Measurements from ENCODE around the gene CRCP. TPM values are rescaled to one million over a fixed set of nuclear protein-coding genes. Genes with fewer than 3 reads are reported as not detected.
"Not testable (repeated sequence)": the region's sequence is repeated elsewhere in the genome, so short reads cannot be mapped to it uniquely, and the experiment has no call there.

Gene CRCP
- 10 to 100 TPM; 27.7 to 39.9 (median 34.9) TPM for polyA plus RNA-seq (ENCODE audit: insufficient read depth in 1 of 5, insufficient read length in 5 of 5, low replicate concordance in 1 of 5)
- long read RNA-seq, donor 1, transcript CRCP-203 (6 exons, 3,009 nt), result major isoform, 29 of 41 reads
- long read RNA-seq, donor 1, partial matches to known transcripts, result 5 of 41 reads
- long read RNA-seq, donor 1, other reads (novel, unspliced or antisense), result 0 of 41 reads
- long read RNA-seq, donor 2, transcript CRCP-203 (6 exons, 3,009 nt), result major isoform, 12 of 13 reads
- long read RNA-seq, donor 2, partial matches to known transcripts, result 0 of 13 reads
- long read RNA-seq, donor 2, other reads (novel, unspliced or antisense), result 0 of 13 reads
- long read RNA-seq, donor 3, transcript CRCP-203 (6 exons, 3,009 nt), result major isoform, 6 of 10 reads
- long read RNA-seq, donor 3, partial matches to known transcripts, result 0 of 10 reads
- long read RNA-seq, donor 3, other reads (novel, unspliced or antisense), result 0 of 10 reads
- long read RNA-seq, donor 4, transcript CRCP-203 (6 exons, 3,009 nt), result major isoform, 14 of 19 reads
- long read RNA-seq, donor 4, partial matches to known transcripts, result 0 of 19 reads
- long read RNA-seq, donor 4, other reads (novel, unspliced or antisense), result 0 of 19 reads
- long read RNA-seq, donor 5, transcript CRCP-203 (6 exons, 3,009 nt), result major isoform, 30 of 34 reads
- long read RNA-seq, donor 5, partial matches to known transcripts, result 0 of 34 reads
- long read RNA-seq, donor 5, other reads (novel, unspliced or antisense), result 0 of 34 reads
- long read RNA-seq, donor 6, transcript CRCP-203 (6 exons, 3,009 nt), result major isoform, 14 of 20 reads
- long read RNA-seq, donor 6, partial matches to known transcripts, result 0 of 20 reads
- long read RNA-seq, donor 6, other reads (novel, unspliced or antisense), result 0 of 20 reads
- long read RNA-seq, donor 7, transcript CRCP-203 (6 exons, 3,009 nt), result major isoform, 15 of 17 reads
- long read RNA-seq, donor 7, partial matches to known transcripts, result 0 of 17 reads
- long read RNA-seq, donor 7, other reads (novel, unspliced or antisense), result 0 of 17 reads
- long read RNA-seq, donor 8, partial matches to known transcripts, result 0 of 4 reads
- long read RNA-seq, donor 8, other reads (novel, unspliced or antisense), result 0 of 4 reads

- DNase-seq, result peak; percentile 72 to 78
Observed at GRCh38 chr7:66114743-66115649, at the start of gene CRCP. TSS of gene CRCP (plus strand) at chr7:66114847. CDS start at chr7:66114963, 116 bp downstream.

GRCh38 chr7:66069732-66070131, 44.9 kb upstream of the CRCP start:
- no peak for DNase-seq

- DNase-seq, result no peak
Observed at GRCh38 chr7:66070222-66070621, 44.4 kb upstream of the CRCP start.

- not testable (repeated sequence) for DNase-seq
Observed at GRCh38 chr7:66072208-66072607, 42.4 kb upstream of the CRCP start.

- peak; percentile 91 to 92 for DNase-seq
Observed at GRCh38 chr7:66075590-66076461, 38.8 kb upstream of the CRCP start, which contains the start of gene ASL. TSS of gene ASL (plus strand) at chr7:66075819. CDS start at chr7:66076082, 263 bp downstream.

- DNase-seq, result no peak
Observed at GRCh38 chr7:66076462-66077329, 38.0 kb upstream of the CRCP start.

GRCh38 chr7:66078067-66078466, 36.6 kb upstream of the CRCP start:
- DNase-seq, result no peak

- no peak for DNase-seq
Observed at GRCh38 chr7:66082083-66082482, 32.6 kb upstream of the CRCP start.

- no peak for DNase-seq
Observed at GRCh38 chr7:66082886-66083415, 31.7 kb upstream of the CRCP start.

- DNase-seq, result no peak
Observed at GRCh38 chr7:66083677-66084076, 31.0 kb upstream of the CRCP start.

GRCh38 chr7:66088861-66089838, 25.5 kb upstream of the CRCP start:
- DNase-seq, result no peak

GRCh38 chr7:66092654-66093053, 22.0 kb upstream of the CRCP start:
- no peak for DNase-seq

GRCh38 chr7:66095010-66095409, 19.6 kb upstream of the CRCP start:
- DNase-seq, result no peak

GRCh38 chr7:66099232-66099550, 15.5 kb upstream of the CRCP start:
- DNase-seq, result no peak

- peak; percentile 61 to 68 for DNase-seq
Observed at GRCh38 chr7:66099551-66100407, 14.9 kb upstream of the CRCP start.

GRCh38 chr7:66100408-66101050, 14.1 kb upstream of the CRCP start:
- no peak for DNase-seq

All from right lung (tissue), 10 donors.